Measurements from ENCODE around the gene APC2.

The APC2 gene, protein sequence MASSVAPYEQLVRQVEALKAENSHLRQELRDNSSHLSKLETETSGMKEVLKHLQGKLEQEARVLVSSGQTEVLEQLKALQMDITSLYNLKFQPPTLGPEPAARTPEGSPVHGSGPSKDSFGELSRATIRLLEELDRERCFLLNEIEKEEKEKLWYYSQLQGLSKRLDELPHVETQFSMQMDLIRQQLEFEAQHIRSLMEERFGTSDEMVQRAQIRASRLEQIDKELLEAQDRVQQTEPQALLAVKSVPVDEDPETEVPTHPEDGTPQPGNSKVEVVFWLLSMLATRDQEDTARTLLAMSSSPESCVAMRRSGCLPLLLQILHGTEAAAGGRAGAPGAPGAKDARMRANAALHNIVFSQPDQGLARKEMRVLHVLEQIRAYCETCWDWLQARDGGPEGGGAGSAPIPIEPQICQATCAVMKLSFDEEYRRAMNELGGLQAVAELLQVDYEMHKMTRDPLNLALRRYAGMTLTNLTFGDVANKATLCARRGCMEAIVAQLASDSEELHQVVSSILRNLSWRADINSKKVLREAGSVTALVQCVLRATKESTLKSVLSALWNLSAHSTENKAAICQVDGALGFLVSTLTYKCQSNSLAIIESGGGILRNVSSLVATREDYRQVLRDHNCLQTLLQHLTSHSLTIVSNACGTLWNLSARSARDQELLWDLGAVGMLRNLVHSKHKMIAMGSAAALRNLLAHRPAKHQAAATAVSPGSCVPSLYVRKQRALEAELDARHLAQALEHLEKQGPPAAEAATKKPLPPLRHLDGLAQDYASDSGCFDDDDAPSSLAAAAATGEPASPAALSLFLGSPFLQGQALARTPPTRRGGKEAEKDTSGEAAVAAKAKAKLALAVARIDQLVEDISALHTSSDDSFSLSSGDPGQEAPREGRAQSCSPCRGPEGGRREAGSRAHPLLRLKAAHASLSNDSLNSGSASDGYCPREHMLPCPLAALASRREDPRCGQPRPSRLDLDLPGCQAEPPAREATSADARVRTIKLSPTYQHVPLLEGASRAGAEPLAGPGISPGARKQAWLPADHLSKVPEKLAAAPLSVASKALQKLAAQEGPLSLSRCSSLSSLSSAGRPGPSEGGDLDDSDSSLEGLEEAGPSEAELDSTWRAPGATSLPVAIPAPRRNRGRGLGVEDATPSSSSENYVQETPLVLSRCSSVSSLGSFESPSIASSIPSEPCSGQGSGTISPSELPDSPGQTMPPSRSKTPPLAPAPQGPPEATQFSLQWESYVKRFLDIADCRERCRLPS (N-terminal part only)

DNA sequence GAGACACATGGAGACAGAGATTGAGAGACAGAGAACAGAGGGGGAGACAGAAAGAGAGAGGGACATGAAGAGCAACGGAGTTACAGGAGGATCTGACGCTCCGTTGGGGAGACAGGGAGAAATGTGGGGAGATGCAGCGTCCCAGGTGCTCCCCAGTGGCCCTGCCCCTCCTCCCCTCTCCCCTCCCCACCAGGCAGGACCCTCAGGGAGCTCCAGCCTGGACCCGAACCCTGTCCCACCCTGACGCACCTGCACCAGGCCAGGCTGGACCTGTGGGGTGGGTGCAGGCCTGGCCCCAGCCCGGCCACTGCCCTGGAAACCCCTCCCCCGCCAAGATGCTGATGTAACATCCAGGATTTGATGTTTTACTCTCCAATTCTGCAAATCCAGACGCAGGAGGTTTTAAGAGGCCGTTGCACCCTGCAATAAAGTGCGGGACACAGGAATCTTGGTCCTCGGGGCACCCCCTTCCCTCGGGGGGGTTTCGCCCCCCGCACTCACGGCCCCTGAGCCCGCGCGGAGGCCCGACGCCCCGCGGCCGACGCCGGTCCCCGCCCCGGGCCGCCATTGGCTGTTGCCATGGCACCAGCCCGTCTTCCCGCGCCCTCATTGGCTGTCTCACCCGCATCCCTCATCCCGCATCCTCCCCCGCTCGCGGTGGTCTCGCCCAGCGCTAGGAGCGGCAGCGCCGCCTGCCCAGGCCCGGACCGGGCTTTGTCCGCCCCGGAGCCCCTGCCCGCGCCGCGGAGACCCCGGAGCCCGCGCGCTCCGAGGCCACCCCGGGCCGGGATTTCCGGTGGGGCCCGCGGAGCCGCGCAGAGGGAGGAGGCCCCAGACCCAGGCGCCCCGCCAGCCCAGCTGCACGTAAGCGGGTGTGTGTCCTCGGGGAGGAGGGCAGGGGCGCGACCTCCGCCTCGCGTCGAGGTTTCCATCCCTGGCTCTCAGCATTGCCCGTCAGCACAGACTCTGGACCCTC, at the start of gene APC2:
TSS of gene APC2 (plus strand) at position 655 of the 976 bp plus-strand sequence. CDS start 2,881 bp downstream, outside the sequence.
- peak; percentile 90 for DNase-seq (ENCODE audit: low spot score)

DNA sequence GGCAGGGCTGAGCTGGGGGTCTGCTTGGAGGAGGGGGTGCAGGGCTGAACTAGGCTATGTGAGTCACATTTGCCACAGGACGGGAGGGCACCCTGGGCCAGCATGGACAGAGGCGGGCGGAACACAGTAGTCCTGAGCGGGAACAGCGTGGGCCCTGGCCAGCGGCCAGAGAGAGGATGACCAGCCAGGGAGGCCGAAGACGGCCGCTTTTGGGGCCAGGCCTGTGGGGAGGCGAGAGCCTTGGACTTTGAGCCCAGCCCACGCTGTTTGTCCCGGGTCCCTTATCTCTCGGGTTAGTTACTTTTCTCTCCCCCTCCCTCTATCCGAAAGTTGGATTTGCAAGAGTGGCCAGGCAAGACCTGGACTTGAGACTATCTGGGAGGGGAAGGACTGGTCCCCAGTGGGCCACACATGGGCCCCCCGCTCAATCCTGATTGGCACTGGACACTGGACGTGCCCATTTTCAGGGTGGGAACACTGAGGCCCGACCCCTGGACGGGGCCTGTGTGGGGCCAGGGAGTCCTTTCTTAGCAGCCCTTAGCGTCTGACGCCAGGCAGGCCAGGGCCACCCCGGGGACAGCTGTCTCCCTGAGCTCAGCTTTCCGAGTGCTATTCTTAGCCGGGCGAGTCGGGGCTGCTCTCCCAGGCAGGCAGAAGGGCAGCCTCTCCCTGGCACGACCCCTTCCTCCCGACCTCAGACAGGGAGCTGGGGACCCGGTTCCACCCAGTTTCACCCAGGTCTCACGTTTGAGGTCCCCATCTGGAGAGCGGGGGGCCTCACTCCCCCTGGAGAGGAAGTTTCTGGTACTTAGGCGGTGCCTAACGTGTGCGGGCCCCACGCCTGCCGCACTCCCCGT, 49.4 kb upstream of the APC2 start:
- DNase-seq (ENCODE audit: low spot score), result peak; percentile 54

DNA sequence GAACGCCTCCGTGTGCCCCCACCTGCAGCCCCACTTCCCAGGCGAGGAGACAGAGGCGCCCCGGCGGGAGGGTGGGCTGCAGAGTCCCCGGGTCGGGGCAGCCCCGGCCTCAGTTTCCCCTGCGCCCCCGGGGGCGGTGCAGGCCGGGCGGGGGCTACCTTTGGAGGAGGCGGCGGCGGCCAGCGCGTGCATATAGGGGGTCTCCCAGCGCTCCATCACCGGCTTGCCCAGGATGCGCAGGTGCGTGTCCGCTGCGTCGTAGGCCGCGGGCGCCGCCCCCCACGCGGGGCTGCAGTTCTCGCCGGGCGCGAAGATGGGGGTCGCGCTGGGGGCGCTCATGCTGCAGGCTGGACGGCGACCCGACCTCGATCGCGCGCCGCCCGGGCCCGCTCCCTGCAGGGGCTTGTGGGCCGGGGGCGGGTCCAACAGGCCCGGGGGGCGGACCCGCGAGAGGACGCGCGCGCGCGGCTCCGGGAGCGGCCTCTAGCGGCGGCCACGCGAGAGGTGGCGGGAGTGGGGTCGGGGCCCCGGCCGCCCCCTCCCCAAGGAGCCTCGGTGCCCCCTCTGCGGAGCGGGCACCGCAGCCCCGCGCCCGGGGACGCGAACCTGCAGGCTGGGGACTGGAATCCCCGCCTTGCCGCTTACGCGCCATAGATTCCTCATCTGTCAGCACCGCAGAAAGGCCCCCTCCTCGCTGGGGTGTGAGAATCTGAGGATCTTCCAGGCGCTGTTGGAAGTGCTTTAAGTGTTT, 48.6 kb upstream of the APC2 start, which contains the start of gene GAMT:
TSS of gene GAMT (minus strand) at position 405 of the 751 bp plus-strand sequence. CDS start at position 339, 66 bp downstream.
- peak; percentile 78 for DNase-seq (ENCODE audit: low spot score)

DNA sequence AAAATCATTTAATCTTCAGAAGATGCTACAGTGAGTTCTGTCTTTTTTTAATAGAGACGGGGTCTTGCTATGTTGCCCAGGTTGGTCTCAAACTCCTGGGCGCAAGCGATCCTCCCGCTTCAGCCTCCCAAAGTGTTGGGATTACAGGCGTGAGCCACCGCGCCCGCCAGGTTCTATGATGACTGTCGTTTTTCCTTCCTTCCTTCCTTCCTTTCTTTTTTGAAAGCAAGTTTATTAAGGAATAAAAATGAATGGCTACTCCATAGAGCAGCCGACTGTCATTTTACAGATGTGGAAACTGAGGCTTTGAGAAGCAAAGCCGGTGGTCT, 48.1 kb upstream of the APC2 start:
- DNase-seq (ENCODE audit: low spot score), result no peak

DNA sequence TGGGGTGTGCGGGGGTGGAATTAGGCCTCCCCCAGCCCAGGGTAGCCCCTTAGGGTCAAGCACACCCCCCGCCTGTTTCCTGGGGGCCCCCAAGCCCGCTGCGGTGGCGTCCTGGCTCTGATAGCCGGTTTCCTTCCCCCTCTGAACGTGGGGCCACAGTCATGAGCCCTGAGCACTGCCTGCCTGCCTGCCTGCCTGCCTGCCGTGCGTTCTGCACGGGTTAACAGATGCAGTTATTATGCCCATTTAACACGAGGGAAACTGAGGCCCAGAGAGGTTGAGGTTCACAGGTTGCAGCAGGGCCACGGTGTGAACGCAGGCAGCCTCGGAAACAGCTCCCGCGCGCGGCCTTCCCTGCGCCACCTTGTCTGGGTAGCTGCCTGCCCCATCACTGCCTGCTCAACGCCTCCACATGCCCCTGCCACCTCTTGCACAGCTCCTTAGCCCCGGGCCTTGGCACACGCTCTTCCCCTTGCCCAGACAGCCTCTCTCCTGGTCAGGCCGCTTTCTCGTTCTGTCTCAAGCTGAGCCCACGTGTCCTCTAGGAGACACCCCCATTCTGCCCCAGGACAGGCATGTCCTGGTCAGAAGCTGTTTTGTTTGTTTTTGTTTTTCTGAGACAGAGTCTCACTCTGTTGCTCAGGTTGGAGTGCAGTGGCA, 47.4 kb upstream of the APC2 start:
- no peak for DNase-seq (ENCODE audit: low spot score)

DNA sequence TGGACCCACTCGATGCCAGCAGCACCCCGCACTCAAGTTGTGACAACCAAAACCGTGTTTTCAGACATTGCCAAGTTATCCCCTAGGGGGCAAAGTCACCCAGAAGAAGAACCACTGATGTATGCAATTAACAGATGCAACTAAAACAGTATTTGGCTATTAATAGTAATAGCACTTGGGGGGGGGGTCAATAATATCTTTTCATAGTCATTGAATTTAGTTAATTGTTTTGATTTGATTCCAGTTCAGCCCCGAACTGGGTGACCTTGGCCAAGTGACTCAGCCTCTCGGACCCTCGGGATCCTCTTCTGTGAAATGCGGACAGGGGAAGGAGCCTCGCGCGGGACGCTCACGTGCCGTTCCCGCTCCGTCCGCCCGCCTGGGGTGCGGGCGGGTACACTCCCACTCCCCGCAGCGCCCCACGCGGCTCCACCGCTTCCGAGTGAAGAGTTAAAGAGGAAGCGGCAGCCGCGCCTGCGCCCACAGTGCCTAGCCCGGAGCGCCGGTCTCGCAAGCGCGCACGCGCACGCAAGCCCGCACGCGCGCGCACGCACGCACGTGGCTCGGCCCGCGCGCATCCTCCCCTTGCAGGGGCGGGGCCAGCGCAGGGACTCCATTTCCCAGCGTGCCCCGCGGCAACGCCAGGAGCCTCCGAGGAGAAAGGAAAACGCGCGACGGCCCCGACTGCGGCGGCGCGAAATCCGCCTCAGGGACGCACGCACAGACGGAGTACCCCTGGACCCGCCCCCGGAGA, 43.0 kb upstream of the APC2 start:
- DNase-seq (ENCODE audit: low spot score), result peak; percentile 98

DNA sequence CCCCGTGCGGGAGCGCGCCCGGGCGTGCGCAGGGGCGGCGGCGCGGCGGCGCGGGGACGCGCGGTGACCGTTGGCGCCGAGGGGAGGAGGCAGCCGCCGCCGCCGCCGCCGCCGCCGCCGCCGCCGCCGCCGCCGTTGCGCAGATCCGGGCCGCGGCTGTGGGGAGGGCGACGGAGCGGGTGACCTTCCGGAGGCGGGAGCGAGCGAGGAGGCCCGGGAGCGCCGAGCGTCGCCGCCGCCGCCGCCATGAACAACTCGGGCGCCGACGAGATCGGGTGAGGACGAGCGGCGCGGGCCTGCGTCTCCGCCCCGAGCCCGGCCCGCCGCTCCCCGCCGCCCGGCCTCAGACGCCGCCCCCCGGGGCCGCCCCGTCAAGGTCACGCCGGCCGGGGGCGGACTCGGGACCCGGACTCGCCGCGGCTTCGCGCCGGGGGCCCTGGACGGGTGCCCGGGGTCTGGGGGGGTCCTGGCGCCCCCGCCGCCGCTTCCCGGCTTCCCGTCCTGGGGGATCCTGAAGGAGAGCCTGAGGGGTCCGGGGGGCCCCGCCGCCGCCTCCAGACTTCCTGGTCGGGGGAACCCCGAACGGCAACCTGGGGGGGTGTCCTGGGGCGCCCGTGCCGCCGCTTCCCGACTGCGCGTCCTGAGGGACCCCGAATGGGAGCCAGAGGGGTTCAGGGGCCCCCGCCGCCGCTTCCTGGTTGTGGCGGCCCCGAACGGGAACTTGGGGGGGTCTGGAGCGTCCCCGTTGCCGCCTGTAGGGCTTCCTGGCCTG, 42.2 kb upstream of the APC2 start, which contains the start of gene DAZAP1:
TSS of gene DAZAP1 (plus strand) at position 59 of the 772 bp plus-strand sequence. CDS start at position 247, 188 bp downstream.
- peak; percentile 47 for DNase-seq (ENCODE audit: low spot score)

DNA sequence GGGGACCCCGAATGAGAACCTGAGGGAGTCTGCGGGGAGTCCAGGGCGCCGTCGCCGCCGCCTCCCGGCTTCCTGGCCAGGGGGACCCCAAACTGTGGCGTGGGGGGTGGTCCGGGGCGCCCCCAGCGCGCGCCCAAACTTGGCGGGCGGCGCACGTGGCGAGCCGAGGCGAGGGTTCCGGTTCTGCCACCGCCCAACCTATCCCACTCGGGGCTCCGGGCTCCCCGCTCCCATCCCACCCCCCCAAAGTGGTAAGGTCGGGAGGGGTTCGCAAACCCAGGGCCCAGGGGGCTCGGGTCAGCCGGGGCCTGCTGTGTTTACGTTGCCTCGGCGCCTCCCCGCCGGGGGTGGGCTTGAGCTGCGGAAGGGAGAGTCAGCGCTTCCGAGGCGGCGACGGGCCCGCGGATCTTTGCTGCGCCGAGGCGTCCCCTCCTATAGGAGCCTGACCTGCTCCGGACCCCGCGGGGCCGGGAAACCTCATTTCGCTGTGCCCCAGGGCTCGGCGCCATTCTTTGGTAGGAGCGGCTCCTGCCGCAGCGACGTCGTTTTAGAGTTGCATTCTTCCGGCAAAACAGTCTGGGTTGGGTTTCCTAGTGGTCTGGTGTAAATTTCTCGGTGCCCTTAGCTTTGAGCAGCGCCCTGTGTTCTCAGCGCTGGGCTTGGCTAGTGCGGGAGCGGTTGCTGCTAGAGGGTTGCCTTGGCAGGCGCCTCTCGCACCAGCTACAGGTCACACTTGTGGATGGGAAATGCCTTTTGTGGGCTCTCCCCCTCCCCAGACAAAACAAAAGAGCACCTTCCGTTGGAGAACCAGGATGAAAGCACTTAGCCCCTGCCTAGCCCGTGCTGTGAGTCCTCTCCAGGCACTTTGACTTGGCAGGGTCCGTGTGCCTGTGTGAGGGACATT, 41.4 kb upstream of the APC2 start:
- DNase-seq (ENCODE audit: low spot score), result peak; percentile 19

DNA sequence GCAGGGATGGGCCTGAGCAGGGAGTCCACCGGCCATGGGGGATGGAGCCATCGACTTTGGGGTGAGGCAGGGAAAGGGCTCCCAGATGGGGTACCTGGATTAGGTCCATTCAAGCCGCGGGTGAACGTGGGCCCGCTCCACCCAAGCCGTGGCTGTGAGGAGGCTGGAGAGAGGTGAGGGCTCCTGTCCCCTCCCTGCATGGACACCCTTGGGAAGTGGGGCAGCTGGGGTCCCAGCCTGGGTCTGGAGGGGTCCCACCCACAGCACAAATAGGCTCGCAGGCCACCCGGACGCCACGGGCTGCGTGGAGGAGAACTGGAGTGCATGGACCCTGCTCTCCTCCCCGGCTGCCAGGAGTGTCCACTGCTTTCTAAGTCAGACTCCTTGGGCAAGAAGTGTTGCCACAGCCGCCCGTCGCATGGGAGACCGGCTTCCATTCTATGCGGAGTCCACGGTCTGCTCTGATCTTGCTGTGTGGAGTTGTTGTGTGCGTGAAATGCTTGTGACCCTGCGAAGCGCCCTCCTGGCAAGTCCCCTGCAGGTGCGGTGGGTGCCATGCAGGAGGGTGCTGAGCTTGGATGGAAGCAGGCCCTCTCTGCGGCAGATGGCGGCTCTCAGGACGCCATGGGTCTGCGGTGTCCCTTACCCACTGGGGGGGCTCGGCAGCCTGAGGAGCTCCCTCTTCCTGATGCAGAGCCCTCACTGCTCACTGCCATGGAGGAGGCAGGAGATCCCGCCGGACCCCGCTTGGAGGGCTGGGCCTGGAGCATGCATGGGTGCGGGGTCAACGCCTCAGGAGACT, 40.5 kb upstream of the APC2 start:
- DNase-seq (ENCODE audit: low spot score), result no peak

DNA sequence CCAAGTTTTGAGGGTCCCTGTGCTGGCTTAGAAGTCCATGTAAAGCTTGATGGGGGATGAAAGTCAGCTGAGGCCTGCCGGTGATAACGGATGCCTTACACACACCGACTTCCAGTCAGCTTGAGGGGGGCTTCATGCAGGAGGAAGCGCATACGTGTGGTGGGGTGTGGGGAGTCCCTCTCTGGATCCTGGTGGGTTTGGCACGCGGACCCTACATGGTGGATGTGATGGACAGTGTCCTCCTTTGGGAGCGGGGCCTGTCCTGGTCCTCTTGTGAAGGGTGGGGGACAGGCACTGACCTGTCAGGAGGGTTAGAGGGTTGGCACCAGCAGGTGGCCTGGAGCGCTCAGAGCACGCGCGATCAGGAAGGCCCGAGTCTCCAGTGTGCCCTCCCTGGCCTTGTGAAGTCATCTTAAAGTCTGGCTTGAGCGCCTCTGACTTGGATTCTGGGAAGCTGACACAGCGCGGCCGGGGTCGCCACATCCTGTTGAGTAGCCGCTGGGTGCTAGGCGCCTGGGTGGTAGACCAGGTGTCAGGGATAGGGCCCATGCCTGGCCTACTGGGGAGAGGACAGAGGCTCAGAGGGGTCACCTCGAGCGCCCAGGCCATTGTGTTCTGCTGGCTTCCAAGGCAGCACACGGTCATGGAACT, 39.7 kb upstream of the APC2 start:
- DNase-seq (ENCODE audit: low spot score), result no peak

DNA sequence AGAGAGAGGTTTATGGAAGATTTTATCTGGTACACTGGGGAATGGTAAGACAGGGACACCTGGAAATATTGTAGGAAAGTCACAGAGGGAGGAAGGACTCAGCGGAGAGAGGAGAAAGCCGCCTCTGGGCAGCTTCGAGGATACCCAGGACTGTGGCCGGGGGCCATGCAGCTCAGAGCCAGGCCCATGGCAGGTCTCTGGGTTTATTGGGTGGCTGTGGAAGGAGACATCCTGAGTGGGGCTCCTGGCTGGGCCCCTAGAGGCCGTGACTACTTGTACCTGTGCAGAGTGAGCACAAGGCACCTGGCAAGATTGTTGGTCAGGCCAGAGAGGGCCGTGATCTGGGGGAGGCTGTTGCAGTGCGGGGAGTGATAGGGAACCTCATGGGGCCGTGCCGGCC, 39.1 kb upstream of the APC2 start:
- no peak for DNase-seq (ENCODE audit: low spot score)

DNA sequence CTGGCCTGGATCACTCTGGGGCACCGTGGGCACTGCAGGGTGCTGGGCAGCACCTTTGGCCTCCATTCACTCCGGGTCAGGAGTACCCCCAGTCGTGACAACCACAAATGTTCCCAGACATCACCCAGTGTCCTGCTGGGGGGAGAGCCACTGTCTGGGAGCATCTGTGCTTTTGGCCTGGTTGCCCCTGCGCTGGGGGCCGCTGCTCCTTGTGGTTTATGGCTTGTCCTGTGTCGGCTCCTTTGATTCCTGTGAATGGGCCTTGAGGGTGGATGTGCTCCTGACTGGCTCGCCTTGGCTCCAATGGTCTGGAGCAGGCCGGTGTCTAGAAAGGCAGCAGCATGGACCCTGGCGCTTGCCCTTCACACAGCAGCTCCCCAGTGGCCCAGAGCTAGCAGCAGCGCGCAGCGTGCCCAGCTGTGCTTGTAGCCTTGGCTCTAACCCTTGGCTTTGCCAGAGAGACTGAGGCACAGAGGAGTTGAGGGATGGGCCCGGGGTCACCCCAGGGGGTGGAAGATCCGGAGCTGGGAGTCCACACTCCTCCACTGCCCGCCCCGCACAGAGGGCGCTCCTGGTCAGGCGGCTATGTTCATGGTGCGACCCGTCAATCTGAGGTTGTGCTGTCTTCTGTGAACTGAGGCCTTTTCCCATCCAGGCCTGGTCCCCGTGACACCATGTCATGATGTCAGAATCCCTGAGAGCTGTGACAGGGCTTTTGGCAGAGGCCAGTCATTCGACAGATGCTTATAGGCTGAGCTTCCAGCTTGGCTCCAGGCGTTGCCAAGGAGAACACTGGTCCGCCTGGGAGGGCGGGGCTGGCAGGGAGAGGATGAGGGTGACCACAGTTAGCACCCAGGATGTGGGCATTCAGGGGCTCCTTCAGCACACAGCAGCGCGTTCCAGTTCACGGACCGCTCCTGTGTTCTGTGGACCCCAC, 38.4 kb upstream of the APC2 start:
- peak; percentile 68 for DNase-seq (ENCODE audit: low spot score)

DNA sequence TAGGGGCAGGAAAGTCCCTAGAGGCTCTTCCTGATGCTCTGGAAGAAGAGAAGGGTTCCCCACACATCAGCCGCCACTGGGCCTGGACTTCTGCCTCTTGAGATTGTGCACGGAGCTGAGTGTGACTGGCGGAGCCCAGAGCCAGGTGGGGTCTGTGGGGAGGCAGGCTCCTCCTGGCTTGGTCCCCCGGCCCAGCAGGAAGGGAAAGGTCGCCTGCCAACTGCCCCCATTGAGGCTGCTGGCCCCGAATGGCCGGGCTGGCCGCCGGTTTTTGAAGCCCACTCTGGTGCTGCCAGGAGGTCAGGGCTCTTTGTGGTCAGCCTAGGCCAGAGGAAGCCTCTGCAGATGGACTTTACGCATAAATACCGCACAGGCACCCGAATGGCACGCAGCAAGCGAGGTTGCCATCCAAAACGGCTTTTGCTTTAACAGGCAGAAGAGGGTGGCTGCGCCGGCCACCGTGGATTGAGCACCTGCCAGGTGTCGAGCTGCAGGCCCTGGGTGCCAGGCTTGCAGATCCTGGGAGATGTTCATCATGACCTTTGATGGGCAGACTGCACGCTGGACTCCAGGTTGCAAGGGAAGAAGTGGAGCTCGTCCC, 37.5 kb upstream of the APC2 start:
- no peak for DNase-seq (ENCODE audit: low spot score)
